GM23338 (cell line): ENCODE data around the gene LRRFIP1. TPM values are rescaled to one million over a fixed set of nuclear protein-coding genes. Genes with fewer than 3 reads are reported as not detected.

Source experiments
- ATAC-seq: fragments of 200-7000 bp; cut with Tn5 transposase; 3 replicates; pipeline ENCODE4 v1.9.1; 2020
- DNase-seq: peaks from one replicate; pipeline ENCODE4 v3.0.0-alpha.2; 2015; ENCODE audit warnings: low spot score
- H2AFZ ChIP-seq: fragments of 200-600 bp; sonication (generic); 2 replicates; pipeline ENCODE4 v1.8.0; 2016; ENCODE audit warnings: antibody characterized with exemption, mild to moderate bottlenecking, moderate library complexity
- H3F3A ChIP-seq: fragments of 200-600 bp; sonication (generic); replicated peaks from 2 replicates; pipeline ENCODE4 v1.8.0; 2017; ENCODE audit warnings: antibody characterized with exemption, mixed run types, low read depth
- H3K27ac ChIP-seq: fragments of 200-600 bp; sonication (generic); 2 replicates; pipeline ENCODE4 v1.6.1; 2016; ENCODE audit warnings: low read depth
- H3K27me3 ChIP-seq: fragments of 200-600 bp; sonication (generic); 2 replicates; pipeline ENCODE4 v1.8.0; 2016; ENCODE audit warnings: mild to moderate bottlenecking, mixed run types, moderate library complexity; ENCODE audit not compliant: insufficient read depth
- H3K36me3 ChIP-seq: fragments of 200-600 bp; sonication (generic); 2 replicates; pipeline ENCODE4 v1.8.0; 2016; ENCODE audit warnings: mild to moderate bottlenecking; ENCODE audit not compliant: insufficient read depth
- H3K4me1 ChIP-seq: fragments of 200-600 bp; sonication (generic); 2 replicates; pipeline ENCODE4 v1.8.0; 2016; ENCODE audit warnings: mild to moderate bottlenecking, moderate library complexity; ENCODE audit not compliant: insufficient read depth
- H3K4me2 ChIP-seq: fragments of 200-600 bp; sonication (generic); 2 replicates; pipeline ENCODE4 v1.7.1; 2017; ENCODE audit warnings: mixed run types
- H3K4me3 ChIP-seq: fragments of 200-600 bp; sonication (generic); 2 replicates; pipeline ENCODE4 v1.6.1; 2016; ENCODE audit warnings: mixed run types
- H3K79me2 ChIP-seq: fragments of 200-600 bp; sonication (generic); replicated peaks from 2 replicates; pipeline ENCODE4 v1.8.0; 2017; ENCODE audit warnings: mild to moderate bottlenecking; ENCODE audit not compliant: insufficient read depth
- H3K9me2 ChIP-seq: fragments of 200-600 bp; sonication (generic); 2 replicates; pipeline ENCODE4 v1.8.0; 2017; ENCODE audit not compliant: insufficient read depth
- H4K20me1 ChIP-seq: fragments of 200-600 bp; sonication (generic); replicated peaks from 2 replicates; pipeline ENCODE4 v1.8.0; 2017; ENCODE audit warnings: mild to moderate bottlenecking; ENCODE audit not compliant: insufficient read depth
- H3K27ac Mint-ChIP-seq: 2 replicates; pipeline ENCODE4 v1.8.0; 2020; ENCODE audit warnings: inconsistent platforms, mild to moderate bottlenecking, moderate library complexity, mixed read lengths
- H3K27me3 Mint-ChIP-seq: 3 replicates; pipeline ENCODE4 v1.8.0; 2022; ENCODE audit warnings: low read depth, mild to moderate bottlenecking, moderate library complexity, mixed read lengths, inconsistent platforms; ENCODE audit not compliant: insufficient read depth, poor library complexity
- H3K36me3 Mint-ChIP-seq: 3 replicates; pipeline ENCODE4 v1.8.0; 2021; ENCODE audit warnings: low read depth, mild to moderate bottlenecking, inconsistent platforms, moderate library complexity, mixed read lengths
- H3K4me1 Mint-ChIP-seq: 3 replicates; pipeline ENCODE4 v1.8.0; 2020; ENCODE audit warnings: mild to moderate bottlenecking, inconsistent platforms, mixed read lengths
- H3K4me3 Mint-ChIP-seq: 3 replicates; pipeline ENCODE4 v1.8.0; 2021; ENCODE audit warnings: moderate library complexity, mild to moderate bottlenecking, inconsistent platforms, mixed read lengths
- H3K9me3 Mint-ChIP-seq: 3 replicates; pipeline ENCODE4 v1.8.0; 2020; ENCODE audit warnings: moderate library complexity, mild to moderate bottlenecking, inconsistent platforms, mixed read lengths
- CTCF ChIP-seq, 2 experiments: fragments of 200-600 bp in 1 of 2; sonication (generic) in 1 of 2; conservative IDR thresholded peaks; 2 replicates each; pipeline versions ENCODE4 v1.5.1 to v1.6.1; 2016 to 2017; ENCODE audit warnings: antibody characterized with exemption in 2 of 2, low read depth in 2 of 2, mild to moderate bottlenecking in 2 of 2, moderate library complexity in 1 of 2
- ETS1 ChIP-seq: IDR thresholded peaks from 2 replicates; pipeline ENCODE4 v1.6.1; 2016; ENCODE audit warnings: antibody characterized with exemption
- EZH2 ChIP-seq: fragments of 200-600 bp; sonication (generic); IDR thresholded peaks from one replicate; pipeline ENCODE4 v1.8.0; 2017; ENCODE audit warnings: antibody characterized with exemption, mild to moderate bottlenecking, low read depth; ENCODE audit not compliant: unreplicated experiment
- EZH2phosphoT487 ChIP-seq: fragments of 200-600 bp; sonication (generic); IDR thresholded peaks from one replicate; pipeline ENCODE4 v1.8.1; 2018; ENCODE audit warnings: antibody characterized with exemption; ENCODE audit not compliant: unreplicated experiment
- REST ChIP-seq: IDR thresholded peaks from one replicate; pipeline ENCODE4 v1.6.1; 2018; ENCODE audit warnings: antibody characterized with exemption; ENCODE audit not compliant: unreplicated experiment
- ZNF114 ChIP-seq: fragments of 250-450 bp; sonication (Bioruptor Pico); IDR thresholded peaks from 2 replicates; pipeline ENCODE4 v1.5.0; 2020; ENCODE audit warnings: mild to moderate bottlenecking, moderate library complexity
- ZNF331 ChIP-seq: fragments of 250-450 bp; sonication (Bioruptor Pico); IDR thresholded peaks from 2 replicates; pipeline ENCODE4 v1.5.0; 2020; ENCODE audit warnings: low read depth, mild to moderate bottlenecking, moderate library complexity
- ZNF462 ChIP-seq: fragments of 250-450 bp; sonication (Bioruptor Pico); IDR thresholded peaks from 2 replicates; pipeline ENCODE4 v1.5.0; 2020; ENCODE audit warnings: mild to moderate bottlenecking, moderate library complexity
- polyA plus RNA-seq: library from polyadenylated mRNA; unstranded; fragments of >200 nt; fragmentation: Nextera tagmentation; extraction: Ambion mirVana; gene quantifications from 2 replicates; pipeline ENCODE4 v1.2.1, GENCODE V29; 2016
- total RNA-seq: library from RNA; depleted of rRNA; stranded (reverse); fragments of >200 nt; shearing (Covaris generic); gene quantifications from 2 replicates; pipeline ENCODE4 v1.2.3, GENCODE V29; 2014

LRRFIP1 gene
- total and polyA plus RNA-seq, 2 experiments from 2014 or later: 59.6 to 178 TPM

- H3K4me2 ChIP-seq: no peak overlapping the region; the same call in 1 of the 2 replicates
- H3K4me3 Mint-ChIP-seq: no peak overlapping the region
- TF ChIP-seq EZH2 (no peak), ZNF462 (no peak), CTCF (conservative IDR thresholded peaks at IDR 0.05; ENCODE audit: low read depth in 2 of 2) (peak in 1 of 2 experiments; percentile 68; a peak in 3 of 4 replicates), EZH2phosphoT487 (no peak), ZNF114 (CRISPR knock-in tag) (no peak), ZNF331 (CRISPR knock-in tag) (no peak), REST (no peak), ETS1 (no peak)
- no peaks in the 10 kb centered on the region for H3K79me2 ChIP-seq
- H4K20me1 ChIP-seq: no peaks in the 10 kb centered on the region
- no peaks in the 10 kb centered on the region; the same call in 2 of the 3 replicates for H3K9me3 Mint-ChIP-seq
- peak overlapping the region; percentile 39; the same call in 1 of the 2 replicates for H3K27ac ChIP-seq
- peaks cover 33% of the 10 kb centered on the region for H3K4me1 Mint-ChIP-seq
- peaks cover 36% of the 10 kb centered on the region for H3K36me3 Mint-ChIP-seq
- ATAC-seq: peak; percentile 36
- H3K27me3 ChIP-seq: no peaks in the 10 kb centered on the region
- H3K9me2 ChIP-seq: no peaks in the 10 kb centered on the region
- no peak for DNase-seq
- 0 out of 2 replicates have a peak, but pooled peaks cover 7% of the 10 kb centered on the region for H3K4me1 ChIP-seq
- no peaks in the 10 kb centered on the region for H3F3A ChIP-seq
- no peak overlapping the region for H3K4me3 ChIP-seq
- no peak overlapping the region; the same call in 1 of the 2 replicates for H2AFZ ChIP-seq
- no peak overlapping the region for H3K27ac Mint-ChIP-seq
- peaks cover 8% of the 10 kb centered on the region for H3K27me3 Mint-ChIP-seq
- H3K36me3 ChIP-seq: no peaks in the 10 kb centered on the region
These were observed 45.3 kb upstream of the LRRFIP1 start for GRCh38 chr2:237581751-237582746.
